BJ (cell line): ENCODE data around the gene TRMU. TPM values are rescaled to one million over a fixed set of nuclear protein-coding genes. Genes with fewer than 3 reads are reported as not detected.

Source experiments
- CTCF ChIA-PET: fragments of 350-600 bp; formaldehyde crosslinking; extraction: SDS; loops from one replicate; lab custom pipeline; 2021; ENCODE audit warnings: antibody characterized with exemption, inconsistent platforms; lab: Yijun Ruan, JAX
- POLR2A ChIA-PET: fragments of 300-600 bp; sonication (Branson Sonifier 250); formaldehyde crosslinking; extraction: SDS; loops from one replicate; lab custom pipeline; 2021; ENCODE audit warnings: antibody characterized with exemption; lab: Charles Lee
- DNase-seq: peaks from one replicate; pipeline ENCODE4 v3.0.0-alpha.2; 2011; ENCODE audit warnings: low read depth
- H3K27me3 ChIP-seq: 2 replicates; pipeline ENCODE4 v1.6.0; 2011; ENCODE audit warnings: low read length; ENCODE audit not compliant: control insufficient read depth, insufficient read depth
- H3K36me3 ChIP-seq: 2 replicates; pipeline ENCODE4 v1.5.1; 2011; ENCODE audit warnings: low read length; ENCODE audit not compliant: control insufficient read depth, insufficient read depth
- H3K4me3 ChIP-seq: 2 replicates; pipeline ENCODE4 v1.5.1; 2011; ENCODE audit warnings: low read depth, mild to moderate bottlenecking, control low read depth, low read length
- polyA plus RNA-seq: library from polyadenylated mRNA; depleted of rRNA; stranded (reverse); fragments of >200 nt; gene quantifications from 2 replicates; pipeline ENCODE4 v1.2.3, GENCODE V29; 2011
- TF ChIP-seq, protein P1 (sequence below): IDR thresholded peaks from 2 replicates; pipeline ENCODE4 v1.5.1; 2011; ENCODE audit warnings: low read depth, mild to moderate bottlenecking, control low read depth, inconsistent platforms, low read length, moderate library complexity; ENCODE audit not compliant: insufficient read depth

Gene TRMU
- polyA plus RNA-seq, 1 experiment: 25.2 TPM

- H3K4me3 ChIP-seq: no peak overlapping the region
- ChIA-PET POLR2A (no interaction called here), CTCF (interaction anchor here (1.0 to 1.1 kb wide), 2 partner anchors 8 to 194 kb away, joined by 3 read pairs; no protein-coding TSS in a partner anchor)
- TF ChIP-seq, protein P1, sequence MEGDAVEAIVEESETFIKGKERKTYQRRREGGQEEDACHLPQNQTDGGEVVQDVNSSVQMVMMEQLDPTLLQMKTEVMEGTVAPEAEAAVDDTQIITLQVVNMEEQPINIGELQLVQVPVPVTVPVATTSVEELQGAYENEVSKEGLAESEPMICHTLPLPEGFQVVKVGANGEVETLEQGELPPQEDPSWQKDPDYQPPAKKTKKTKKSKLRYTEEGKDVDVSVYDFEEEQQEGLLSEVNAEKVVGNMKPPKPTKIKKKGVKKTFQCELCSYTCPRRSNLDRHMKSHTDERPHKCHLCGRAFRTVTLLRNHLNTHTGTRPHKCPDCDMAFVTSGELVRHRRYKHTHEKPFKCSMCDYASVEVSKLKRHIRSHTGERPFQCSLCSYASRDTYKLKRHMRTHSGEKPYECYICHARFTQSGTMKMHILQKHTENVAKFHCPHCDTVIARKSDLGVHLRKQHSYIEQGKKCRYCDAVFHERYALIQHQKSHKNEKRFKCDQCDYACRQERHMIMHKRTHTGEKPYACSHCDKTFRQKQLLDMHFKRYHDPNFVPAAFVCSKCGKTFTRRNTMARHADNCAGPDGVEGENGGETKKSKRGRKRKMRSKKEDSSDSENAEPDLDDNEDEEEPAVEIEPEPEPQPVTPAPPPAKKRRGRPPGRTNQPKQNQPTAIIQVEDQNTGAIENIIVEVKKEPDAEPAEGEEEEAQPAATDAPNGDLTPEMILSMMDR: no peak
- no peak for DNase-seq
- peaks cover 48% of the 10 kb centered on the region for H3K36me3 ChIP-seq
- no peaks in the 10 kb centered on the region for H3K27me3 ChIP-seq
These were observed 12.1 kb downstream of the TRMU start for GRCh38 chr22:46347646-46348045.

GRCh38 chr22:46348099-46348695, 12.7 kb downstream of the TRMU start:
- POLR2A ChIA-PET: no interaction called here
- no peak overlapping the region for H3K4me3 ChIP-seq
- TF ChIP-seq, protein P1: no peak
- H3K36me3 ChIP-seq: peaks cover 50% of the 10 kb centered on the region
- no peak for DNase-seq
- CTCF ChIA-PET: interaction anchor here (1.1 kb wide), 1 partner anchor 194 kb away, joined by 3 read pairs; no protein-coding TSS in a partner anchor
- H3K27me3 ChIP-seq: no peaks in the 10 kb centered on the region

- no peak overlapping the region for H3K4me3 ChIP-seq
- no peak for DNase-seq
- peaks cover 54% of the 10 kb centered on the region for H3K36me3 ChIP-seq
- POLR2A ChIA-PET: interaction anchor here (0.6 kb wide), 1 partner anchor 8 kb away, joined by 5 read pairs; no protein-coding TSS in a partner anchor
- no peaks in the 10 kb centered on the region for H3K27me3 ChIP-seq
- TF ChIP-seq, protein P1: no peak
- CTCF ChIA-PET: interaction anchor here (0.5 to 1.1 kb wide), 2 partner anchors 13 to 18 kb away, joined by 3 to 6 read pairs; no protein-coding TSS in a partner anchor
These were observed 13.7 kb downstream of the TRMU start for GRCh38 chr22:46349238-46349637.

- no peaks in the 10 kb centered on the region for H3K27me3 ChIP-seq
- H3K4me3 ChIP-seq: no peak overlapping the region
- DNase-seq: no peak
- ChIA-PET POLR2A (interaction anchor here (0.6 kb wide), 2 partner anchors 8 to 30 kb away, joined by 4 to 5 read pairs; no protein-coding TSS in a partner anchor), CTCF (interaction anchor here (0.5 to 1.1 kb wide), 3 partner anchors 13 to 192 kb away, joined by 3 to 6 read pairs (median 6); no protein-coding TSS in a partner anchor)
- H3K36me3 ChIP-seq: peaks cover 55% of the 10 kb centered on the region
- TF ChIP-seq, protein P1: no peak
These were observed 14.2 kb downstream of the TRMU start for GRCh38 chr22:46349681-46350080.

DNA sequence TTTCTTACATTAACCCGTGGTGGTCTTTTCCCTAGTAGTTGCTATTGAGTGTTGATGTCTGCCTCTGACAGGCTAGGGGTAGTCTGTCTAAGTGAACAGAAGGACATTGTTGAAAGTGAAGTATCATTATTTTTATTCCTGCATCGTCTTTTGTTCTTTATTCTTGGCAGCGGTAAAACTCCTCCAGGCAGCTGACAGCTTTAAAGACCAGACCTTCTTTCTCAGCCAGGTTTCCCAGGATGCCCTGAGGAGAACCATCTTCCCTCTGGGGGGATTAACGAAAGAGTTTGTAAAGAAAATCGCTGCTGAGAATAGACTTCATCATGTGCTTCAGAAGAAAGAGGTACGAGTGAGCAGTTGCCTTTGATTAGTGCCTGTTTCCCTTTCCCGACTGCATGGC, 14.6 kb downstream of the TRMU start:
- POLR2A ChIA-PET: interaction anchor here (0.6 kb wide), 1 partner anchor 30 kb away, joined by 4 read pairs; no protein-coding TSS in a partner anchor

More for the DNA sequence above, 14.6 kb downstream of the TRMU start:
- no peak overlapping the region for H3K4me3 ChIP-seq
- H3K36me3 ChIP-seq: peaks cover 59% of the 10 kb centered on the region
- no peak for DNase-seq
- TF ChIP-seq, protein P1: no peak
- CTCF ChIA-PET: interaction anchor here (1.1 kb wide), 2 partner anchors 17 to 192 kb away, joined by 6 read pairs; no protein-coding TSS in a partner anchor
- no peaks in the 10 kb centered on the region for H3K27me3 ChIP-seq
